ENCODE results near the gene FRG2B.
"Not testable (repeated sequence)": the region's sequence is repeated elsewhere in the genome, so short reads cannot be mapped to it uniquely, and the experiment has no call there.

The FRG2B gene

DNA sequence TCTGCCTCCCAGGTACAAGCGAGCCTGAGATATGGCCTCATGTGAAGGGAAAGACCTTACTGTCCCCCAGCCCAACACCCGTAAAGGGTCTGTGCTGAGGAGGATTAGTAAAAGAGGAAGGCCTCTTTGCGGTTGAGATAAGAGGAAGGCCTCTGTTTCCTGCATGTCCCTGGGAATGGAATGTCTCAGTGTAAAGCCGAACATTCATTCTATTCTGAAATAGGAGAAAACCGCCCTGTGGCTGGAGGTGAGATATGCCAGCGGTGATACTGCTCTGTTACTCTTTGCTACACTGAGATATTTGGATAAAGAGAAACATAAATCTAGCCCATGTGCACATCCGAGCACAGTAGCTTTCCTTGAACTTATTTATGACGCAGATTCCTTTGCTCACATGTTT, 26.7 kb downstream of the FRG2B start:
- DNase-seq (ENCODE audit: low spot score), result not testable (repeated sequence)

- no peak for DNase-seq (ENCODE audit: low spot score)
These were observed 33.9 kb downstream of the FRG2B start for GRCh38 chr10:133592716-133593115.

- no peak for DNase-seq (ENCODE audit: low spot score)
These were observed 35.6 kb downstream of the FRG2B start for GRCh38 chr10:133590970-133591359.

DNA sequence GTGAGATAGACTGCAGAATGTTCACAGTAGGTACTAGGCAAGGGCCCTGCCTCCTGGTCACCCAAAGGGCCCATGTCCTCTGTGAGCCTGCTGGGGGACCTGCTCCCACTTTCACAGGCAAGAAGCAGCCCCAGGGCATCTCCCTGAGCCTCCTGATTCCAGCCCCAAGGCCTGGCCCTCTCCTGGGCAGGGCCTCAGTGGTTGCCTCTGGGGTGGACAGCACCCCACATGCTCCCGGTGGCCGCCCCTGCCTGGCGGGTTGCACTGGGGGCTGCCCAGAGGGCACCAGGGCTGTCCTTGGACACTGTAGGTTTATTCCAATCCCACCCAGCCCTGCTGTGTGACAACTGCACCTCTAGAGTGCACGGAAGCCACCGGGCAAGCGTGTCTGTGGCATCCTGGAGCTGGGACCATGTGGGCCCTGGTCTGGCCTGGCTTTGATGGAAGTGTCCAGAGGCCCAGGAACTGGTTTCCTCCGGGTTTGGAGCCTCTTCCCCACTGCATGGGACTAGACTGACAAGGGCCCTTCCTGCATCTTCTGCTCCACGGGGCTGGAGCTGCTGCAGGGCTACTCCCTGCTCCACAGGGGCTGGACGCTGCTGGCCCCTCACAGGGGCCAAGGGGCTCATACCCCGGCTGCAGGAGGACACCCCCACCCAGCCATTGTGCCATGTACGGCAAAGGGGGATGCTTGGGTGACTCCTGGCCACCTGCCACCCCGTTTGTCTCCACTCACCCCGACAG, 36.2 kb downstream of the FRG2B start:
- DNase-seq (ENCODE audit: low spot score), result no peak

- not testable (repeated sequence) for DNase-seq (ENCODE audit: low spot score)
These were observed 49.6 kb downstream of the FRG2B start for GRCh38 chr10:133577037-133577436.

Data from kidney capillary endothelial cell (primary cell).